ENCODE data around the gene PPP1R14D.

DNA sequence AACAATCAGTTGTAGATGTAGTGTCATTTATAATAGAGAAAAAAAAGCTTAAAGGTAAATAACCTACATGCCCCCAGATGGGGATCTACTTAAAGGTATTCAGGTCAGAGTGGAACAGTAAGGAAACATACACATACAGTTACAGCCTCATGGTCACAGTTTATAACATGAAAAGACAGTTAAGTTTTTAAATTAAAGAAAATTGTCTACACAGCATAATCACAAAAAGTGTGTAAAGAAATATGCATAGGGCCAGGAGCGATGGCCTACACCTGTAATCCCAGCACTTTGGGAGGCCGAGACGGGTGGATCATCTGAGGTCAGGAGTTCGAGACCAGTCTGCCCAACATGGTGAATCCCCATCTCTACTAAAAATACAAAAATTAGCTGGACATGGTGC, 38.7 kb upstream of the PPP1R14D start:
- TF ChIP-seq, protein P1, sequence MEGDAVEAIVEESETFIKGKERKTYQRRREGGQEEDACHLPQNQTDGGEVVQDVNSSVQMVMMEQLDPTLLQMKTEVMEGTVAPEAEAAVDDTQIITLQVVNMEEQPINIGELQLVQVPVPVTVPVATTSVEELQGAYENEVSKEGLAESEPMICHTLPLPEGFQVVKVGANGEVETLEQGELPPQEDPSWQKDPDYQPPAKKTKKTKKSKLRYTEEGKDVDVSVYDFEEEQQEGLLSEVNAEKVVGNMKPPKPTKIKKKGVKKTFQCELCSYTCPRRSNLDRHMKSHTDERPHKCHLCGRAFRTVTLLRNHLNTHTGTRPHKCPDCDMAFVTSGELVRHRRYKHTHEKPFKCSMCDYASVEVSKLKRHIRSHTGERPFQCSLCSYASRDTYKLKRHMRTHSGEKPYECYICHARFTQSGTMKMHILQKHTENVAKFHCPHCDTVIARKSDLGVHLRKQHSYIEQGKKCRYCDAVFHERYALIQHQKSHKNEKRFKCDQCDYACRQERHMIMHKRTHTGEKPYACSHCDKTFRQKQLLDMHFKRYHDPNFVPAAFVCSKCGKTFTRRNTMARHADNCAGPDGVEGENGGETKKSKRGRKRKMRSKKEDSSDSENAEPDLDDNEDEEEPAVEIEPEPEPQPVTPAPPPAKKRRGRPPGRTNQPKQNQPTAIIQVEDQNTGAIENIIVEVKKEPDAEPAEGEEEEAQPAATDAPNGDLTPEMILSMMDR (IDR thresholded peaks at IDR 0.05), result no peak
- TF ChIP-seq POLR2A (IDR thresholded peaks at IDR 0.05), result no peak

Measured in vagina (tissue), 2 donors.